Natural killer cell treated with Interleukin-12 subunit alpha and Interleukin-12 subunit beta and Interleukin-15 and Interleukin-18, amount 100 ng/mL, for 72 hours (primary cell): ENCODE data around the gene LRP1. TPM values are rescaled to one million over a fixed set of nuclear protein-coding genes. Genes with fewer than 3 reads are reported as not detected.

Experiments
- ATAC-seq, 2 donors: fragments of 150-1000 bp; cut with Tn5 transposase in 1 of 2; sonication (Bioruptor Pico), chemical (Tn5 transposase) in 1 of 2; 2 replicates each; pipeline ENCODE4 v1.10.0; 2021
- DNase-seq: peaks from one replicate; pipeline ENCODE4 v3.0.0; 2022; ENCODE audit warnings: low spot score
- H3K27ac Mint-ChIP-seq, 2 donors: 1 replicate in 1 of 2; 2 replicates in 1 of 2; pipeline ENCODE4 v1.8.0; 2022; ENCODE audit warnings: mixed read lengths in 2 of 2, mild to moderate bottlenecking in 1 of 2, moderate library complexity in 1 of 2
- H3K27me3 Mint-ChIP-seq, 2 donors: 1 replicate in 1 of 2; 2 replicates in 1 of 2; pipeline ENCODE4 v1.8.0; 2022; ENCODE audit warnings: mixed read lengths in 2 of 2
- H3K36me3 Mint-ChIP-seq: one replicate; pipeline ENCODE4 v1.8.0; 2022; ENCODE audit warnings: mixed read lengths
- H3K4me1 Mint-ChIP-seq, 2 donors: 1 replicate in 1 of 2; 2 replicates in 1 of 2; pipeline ENCODE4 v1.8.0; 2022; ENCODE audit warnings: low read depth in 2 of 2, mixed read lengths in 2 of 2, mild to moderate bottlenecking in 1 of 2
- H3K4me3 Mint-ChIP-seq: one replicate; pipeline ENCODE4 v1.8.0; 2022; ENCODE audit warnings: mixed read lengths
- H3K9me3 Mint-ChIP-seq: 2 replicates; pipeline ENCODE4 v1.8.0; 2022; ENCODE audit warnings: mixed read lengths
- total RNA-seq, 2 donors: library from RNA; stranded (reverse); gene quantifications; one replicate each; pipeline ENCODE4 v1.2.3, GENCODE V29; 2022

LRP1 gene
- total RNA-seq, 2 donors from 2014 or later = 0.42 to 0.45 TPM

GRCh38 chr12:57190821-57191220 is 62.5 kb downstream of the LRP1 start:
- H3K27me3 Mint-ChIP-seq = peaks cover 0 to 3% of the 10 kb centered on the region in 2 donors
- DNase-seq = no peak
- no peak for ATAC-seq
- no peak overlapping the region for H3K4me3 Mint-ChIP-seq
- peaks cover 0 to 2% of the 10 kb centered on the region in 2 donors for H3K4me1 Mint-ChIP-seq
- no peaks in the 10 kb centered on the region for H3K36me3 Mint-ChIP-seq
- no peaks in the 10 kb centered on the region for H3K9me3 Mint-ChIP-seq
- no peak overlapping the region for H3K27ac Mint-ChIP-seq

- no peaks in the 10 kb centered on the region for H3K36me3 Mint-ChIP-seq
- ATAC-seq = no peak
- no peak for DNase-seq
- H3K4me1 Mint-ChIP-seq = peaks cover 5 to 8% of the 10 kb centered on the region in 2 donors
- H3K27ac Mint-ChIP-seq = no peak overlapping the region
- no peak overlapping the region for H3K4me3 Mint-ChIP-seq
- no peaks in the 10 kb centered on the region for H3K9me3 Mint-ChIP-seq
- H3K27me3 Mint-ChIP-seq = peaks cover 0 to 6% of the 10 kb centered on the region in 2 donors
Observed at GRCh38 chr12:57191410-57191809, 63.1 kb downstream of the LRP1 start.

GRCh38 chr12:57192920-57193319 is 64.6 kb downstream of the LRP1 start:
- Mint-ChIP-seq H3K9me3 (no peaks in the 10 kb centered on the region), H3K36me3 (no peaks in the 10 kb centered on the region), H3K4me1 (peaks cover 6 to 9% of the 10 kb centered on the region in 2 donors), H3K4me3 (no peak overlapping the region), H3K27ac (no peak overlapping the region), H3K27me3 (peaks cover 0 to 9% of the 10 kb centered on the region in 2 donors)
- ATAC-seq (no peak), DNase-seq (no peak)

- Mint-ChIP-seq H3K36me3 (no peaks in the 10 kb centered on the region), H3K4me3 (no peak overlapping the region), H3K9me3 (no peaks in the 10 kb centered on the region), H3K4me1 (peaks cover 6 to 9% of the 10 kb centered on the region in 2 donors), H3K27me3 (peaks cover 0 to 12% of the 10 kb centered on the region in 2 donors), H3K27ac (no peak overlapping the region)
- no peak for ATAC-seq
- DNase-seq = no peak
Observed at GRCh38 chr12:57193706-57194245, 65.5 kb downstream of the LRP1 start.

GRCh38 chr12:57194253-57194652 is 66.0 kb downstream of the LRP1 start:
- Mint-ChIP-seq H3K9me3 (no peaks in the 10 kb centered on the region), H3K36me3 (no peaks in the 10 kb centered on the region), H3K27me3 (peaks cover 0 to 12% of the 10 kb centered on the region in 2 donors), H3K4me3 (no peak overlapping the region), H3K4me1 (peaks cover 6 to 9% of the 10 kb centered on the region in 2 donors), H3K27ac (no peak overlapping the region)
- no peak for DNase-seq
- no peak for ATAC-seq

GRCh38 chr12:57195186-57195585 is 66.9 kb downstream of the LRP1 start:
- peaks cover 6 to 9% of the 10 kb centered on the region in 2 donors for H3K4me1 Mint-ChIP-seq
- H3K4me3 Mint-ChIP-seq = no peak overlapping the region
- no peaks in the 10 kb centered on the region for H3K36me3 Mint-ChIP-seq
- no peak for ATAC-seq
- H3K27me3 Mint-ChIP-seq = peaks cover 0 to 12% of the 10 kb centered on the region in 2 donors
- no peaks in the 10 kb centered on the region for H3K9me3 Mint-ChIP-seq
- H3K27ac Mint-ChIP-seq = no peak overlapping the region
- no peak for DNase-seq

- no peaks in the 10 kb centered on the region for H3K36me3 Mint-ChIP-seq
- H3K27me3 Mint-ChIP-seq = peaks cover 0 to 12% of the 10 kb centered on the region in 2 donors
- DNase-seq (no peak), ATAC-seq (peak; percentile 69 to 81)
- H3K9me3 Mint-ChIP-seq = no peaks in the 10 kb centered on the region
- peaks cover 6 to 9% of the 10 kb centered on the region in 2 donors for H3K4me1 Mint-ChIP-seq
- H3K27ac Mint-ChIP-seq = no peak overlapping the region
- H3K4me3 Mint-ChIP-seq = no peak overlapping the region
Observed at GRCh38 chr12:57195611-57196371, 67.5 kb downstream of the LRP1 start.

GRCh38 chr12:57196439-57196838 is 68.2 kb downstream of the LRP1 start:
- ATAC-seq (no peak), DNase-seq (no peak)
- Mint-ChIP-seq H3K4me1 (peaks cover 6 to 9% of the 10 kb centered on the region in 2 donors), H3K27ac (no peak overlapping the region), H3K27me3 (peaks cover 0 to 12% of the 10 kb centered on the region in 2 donors), H3K4me3 (no peak overlapping the region), H3K36me3 (no peaks in the 10 kb centered on the region), H3K9me3 (no peaks in the 10 kb centered on the region)

- H3K36me3 Mint-ChIP-seq = no peaks in the 10 kb centered on the region
- no peak for ATAC-seq
- H3K4me3 Mint-ChIP-seq = no peak overlapping the region
- no peak for DNase-seq
- no peaks in the 10 kb centered on the region for H3K9me3 Mint-ChIP-seq
- peaks cover 6 to 9% of the 10 kb centered on the region in 2 donors for H3K4me1 Mint-ChIP-seq
- no peak overlapping the region for H3K27ac Mint-ChIP-seq
- H3K27me3 Mint-ChIP-seq = peaks cover 0 to 12% of the 10 kb centered on the region in 2 donors
Observed at GRCh38 chr12:57196956-57197355, 68.7 kb downstream of the LRP1 start.

- Mint-ChIP-seq H3K36me3 (no peaks in the 10 kb centered on the region), H3K4me3 (no peak overlapping the region), H3K27me3 (peaks cover 0 to 15% of the 10 kb centered on the region in 2 donors), H3K9me3 (no peaks in the 10 kb centered on the region), H3K4me1 (peaks cover 6 to 9% of the 10 kb centered on the region in 2 donors), H3K27ac (no peak overlapping the region)
- ATAC-seq (no peak), DNase-seq (no peak)
Observed at GRCh38 chr12:57198329-57198728, 70.0 kb downstream of the LRP1 start.

- peaks cover 6 to 9% of the 10 kb centered on the region in 2 donors for H3K4me1 Mint-ChIP-seq
- no peak for DNase-seq
- no peak overlapping the region for H3K4me3 Mint-ChIP-seq
- H3K27me3 Mint-ChIP-seq = peaks cover 0 to 15% of the 10 kb centered on the region in 2 donors
- no peaks in the 10 kb centered on the region for H3K36me3 Mint-ChIP-seq
- no peak for ATAC-seq
- no peaks in the 10 kb centered on the region for H3K9me3 Mint-ChIP-seq
- no peak overlapping the region for H3K27ac Mint-ChIP-seq
Observed at GRCh38 chr12:57199191-57199590, 70.9 kb downstream of the LRP1 start.

- ATAC-seq (no peak), DNase-seq (no peak)
- no peaks in the 10 kb centered on the region for H3K36me3 Mint-ChIP-seq
- H3K4me3 Mint-ChIP-seq = no peak overlapping the region
- no peaks in the 10 kb centered on the region for H3K9me3 Mint-ChIP-seq
- no peak overlapping the region for H3K27ac Mint-ChIP-seq
- peaks cover 6 to 9% of the 10 kb centered on the region in 2 donors for H3K4me1 Mint-ChIP-seq
- peaks cover 0 to 12% of the 10 kb centered on the region in 2 donors for H3K27me3 Mint-ChIP-seq
Observed at GRCh38 chr12:57200497-57200896, 72.2 kb downstream of the LRP1 start.

- Mint-ChIP-seq H3K27ac (no peak overlapping the region), H3K9me3 (no peaks in the 10 kb centered on the region), H3K27me3 (peaks cover 0 to 11% of the 10 kb centered on the region in 2 donors), H3K4me3 (no peak overlapping the region), H3K36me3 (no peaks in the 10 kb centered on the region), H3K4me1 (peaks cover 3% of the 10 kb centered on the region in 2 donors)
- ATAC-seq (no peak), DNase-seq (no peak)
Observed at GRCh38 chr12:57201219-57201618, 72.9 kb downstream of the LRP1 start.

GRCh38 chr12:57201631-57202030 is 73.3 kb downstream of the LRP1 start:
- no peak overlapping the region for H3K4me3 Mint-ChIP-seq
- H3K4me1 Mint-ChIP-seq = no peaks in the 10 kb centered on the region
- DNase-seq (no peak), ATAC-seq (no peak)
- H3K36me3 Mint-ChIP-seq = no peaks in the 10 kb centered on the region
- peaks cover 0 to 7% of the 10 kb centered on the region in 2 donors for H3K27me3 Mint-ChIP-seq
- H3K9me3 Mint-ChIP-seq = no peaks in the 10 kb centered on the region
- H3K27ac Mint-ChIP-seq = no peak overlapping the region
